Liver (tissue), 9 donors: ENCODE data around the gene THAP10. TPM values are rescaled to one million over a fixed set of nuclear protein-coding genes. Genes with fewer than 3 reads are reported as not detected.

Source experiments
- DNase-seq: peaks from one replicate; pipeline ENCODE4 v3.0.0-alpha.2; 2017; ENCODE audit warnings: low spot score
- H3K27ac ChIP-seq, 2 donors: one replicate each; pipeline ENCODE4 v1.7.0; 2013; ENCODE audit warnings: inconsistent platforms in 2 of 2, low read length in 2 of 2, control low read depth in 1 of 2, low read depth in 1 of 2, mild to moderate bottlenecking in 1 of 2
- H3K27me3 ChIP-seq, 4 donors: one replicate each; pipeline versions ENCODE4 v1.6.1 to v1.7.0; 2013; ENCODE audit warnings: low read length in 3 of 4, inconsistent platforms in 1 of 4, mild to moderate bottlenecking in 1 of 4, moderate library complexity in 1 of 4; ENCODE audit not compliant: control insufficient read depth in 4 of 4, insufficient read depth in 4 of 4
- H3K36me3 ChIP-seq, 4 donors: one replicate each; pipeline versions ENCODE4 v1.6.1 to v1.7.0; 2013; ENCODE audit warnings: low read length in 3 of 4, mild to moderate bottlenecking in 3 of 4, low read depth in 1 of 4, moderate library complexity in 1 of 4; ENCODE audit not compliant: control insufficient read depth in 4 of 4, insufficient read depth in 3 of 4
- H3K4me1 ChIP-seq, 4 donors: one replicate each; pipeline versions ENCODE4 v1.6.1 to v1.7.0; 2013; ENCODE audit warnings: low read length in 3 of 4, mild to moderate bottlenecking in 3 of 4, moderate library complexity in 1 of 4; ENCODE audit not compliant: control insufficient read depth in 4 of 4, insufficient read depth in 4 of 4
- H3K4me3 ChIP-seq, 3 donors: one replicate each; pipeline versions ENCODE4 v1.6.1 to v1.7.0; 2013; ENCODE audit warnings: low read length in 3 of 3, control low read depth in 1 of 3, low read depth in 1 of 3, mild to moderate bottlenecking in 1 of 3
- H3K9ac ChIP-seq, 2 donors: one replicate each; pipeline ENCODE4 v1.7.0; 2013; ENCODE audit warnings: low read length in 2 of 2, mild to moderate bottlenecking in 2 of 2, moderate library complexity in 2 of 2, control low read depth in 1 of 2, low read depth in 1 of 2
- H3K9me3 ChIP-seq, 4 donors: one replicate each; pipeline versions ENCODE4 v1.6.1 to v1.7.0; 2013; ENCODE audit warnings: low read length in 3 of 4; ENCODE audit not compliant: control insufficient read depth in 4 of 4
- ATF3 ChIP-seq: IDR thresholded peaks from 2 replicates; pipeline ENCODE4 v1.6.1; 2016; ENCODE audit warnings: antibody characterized with exemption
- CTCF ChIP-seq: fragments of 150-350 bp; IDR thresholded peaks from 2 replicates; pipeline ENCODE4 v1.5.1; 2017; ENCODE audit warnings: improper control_type of control experiment, low read depth, low read length; ENCODE audit not compliant: missing input control
- EGR1 ChIP-seq, 2 donors: IDR thresholded peaks; 2 replicates each; pipeline ENCODE4 v1.6.1; 2016 to 2018; ENCODE audit warnings: antibody characterized with exemption in 2 of 2, low read depth in 2 of 2
- FOXA1 ChIP-seq: IDR thresholded peaks from 2 replicates; pipeline ENCODE4 v1.6.1; 2016; ENCODE audit warnings: antibody characterized with exemption
- FOXA2 ChIP-seq: IDR thresholded peaks from 2 replicates; pipeline ENCODE4 v1.6.1; 2016; ENCODE audit warnings: antibody characterized with exemption
- GABPA ChIP-seq, 2 donors: IDR thresholded peaks in 1 of 2; conservative IDR thresholded peaks in 1 of 2; 2 replicates each; pipeline ENCODE4 v1.6.1; 2016; ENCODE audit warnings: antibody characterized with exemption in 2 of 2, mild to moderate bottlenecking in 1 of 2, moderate library complexity in 1 of 2
- JUND ChIP-seq, 2 donors: IDR thresholded peaks; 2 replicates each; pipeline ENCODE4 v1.6.1; 2016; ENCODE audit warnings: antibody characterized with exemption in 2 of 2
- MAX ChIP-seq: IDR thresholded peaks from 2 replicates; pipeline ENCODE4 v1.6.1; 2016; ENCODE audit warnings: antibody characterized with exemption
- NR2F2 ChIP-seq: IDR thresholded peaks from 2 replicates; pipeline ENCODE4 v1.6.1; 2016; ENCODE audit warnings: antibody characterized with exemption
- RAD21 ChIP-seq, 2 donors: IDR thresholded peaks; 2 replicates each; pipeline ENCODE4 v1.6.1; 2016; ENCODE audit warnings: antibody characterized with exemption in 2 of 2, mild to moderate bottlenecking in 2 of 2
- REST ChIP-seq: IDR thresholded peaks from 2 replicates; pipeline ENCODE4 v1.6.1; 2016; ENCODE audit warnings: antibody characterized with exemption, mild to moderate bottlenecking
- RXRA ChIP-seq, 2 donors: IDR thresholded peaks; 2 replicates each; pipeline ENCODE4 v1.6.1; 2017 to 2018; ENCODE audit warnings: antibody characterized with exemption in 2 of 2, mild to moderate bottlenecking in 1 of 2
- SP1 ChIP-seq: IDR thresholded peaks from 2 replicates; pipeline ENCODE4 v1.6.1; 2018; ENCODE audit warnings: antibody characterized with exemption, mild to moderate bottlenecking
- TAF1 ChIP-seq: conservative IDR thresholded peaks from 2 replicates; pipeline ENCODE4 v1.6.1; 2016; ENCODE audit warnings: antibody characterized with exemption, mild to moderate bottlenecking
- YY1 ChIP-seq: IDR thresholded peaks from 2 replicates; pipeline ENCODE4 v1.6.1; 2016; ENCODE audit warnings: antibody characterized with exemption, mild to moderate bottlenecking
- ZBTB33 ChIP-seq: IDR thresholded peaks from 2 replicates; pipeline ENCODE4 v1.6.1; 2016; ENCODE audit warnings: antibody characterized with exemption
- WGBS: extraction: QIAGEN DNeasy Blood & Tissue Kit; methylation state at CpG from one replicate; pipeline ENCODE4 v1.1.7; 2013; 5-methylcytosine and 5-hydroxymethylcytosine counted together
- polyA plus RNA-seq, 2 donors: library from polyadenylated mRNA; stranded (reverse) in 1 of 2; unstranded in 1 of 2; fragments of 200-250 nt in 1 of 2; fragments of >200 nt in 1 of 2; fragmentation: Nextera tagmentation in 1 of 2; extraction: Ambion mirVana in 1 of 2; gene quantifications; one replicate each; pipeline versions ENCODE4 v1.2.1 to v1.2.3, GENCODE V29; 2013 to 2015
- total RNA-seq, 2 donors: library from RNA; depleted of rRNA; stranded (reverse); fragments of >200 nt; gene quantifications; one replicate each; pipeline ENCODE4 v1.2.3, GENCODE V29; 2014
- donor health status: healthy.
- donor health status: healthy.
- donor health status: healthy.
- donor health status: healthy.
- donor health status: healthy.

THAP10 gene
- total and polyA plus RNA-seq, 4 donors, result 0.42 to 0.87 (median 0.73) TPM

- Histone ChIP-seq H3K36me3 (no peaks in the 10 kb centered on the region), H3K4me3 (no peak overlapping the region), H3K27ac (no peak overlapping the region), H3K4me1 (no peaks in the 10 kb centered on the region), H3K9ac (no peak overlapping the region), H3K9me3 (peaks cover 0 to 2% (median under 1%) of the 10 kb centered on the region in 4 donors), H3K27me3 (no peaks in the 10 kb centered on the region)
- WGBS, result 83% methylated on average over 1 of the region's 1 CpG
- DNase-seq, result no peak
- TF ChIP-seq TAF1, result no peak
- no peak for TF ChIP-seq FOXA1
- TF ChIP-seq NR2F2, result no peak
- TF ChIP-seq JUND (IDR thresholded peaks at IDR 0.05), result no peak
- TF ChIP-seq CTCF, result no peak
- TF ChIP-seq ATF3, result no peak
- no peak for TF ChIP-seq FOXA2
- no peak for TF ChIP-seq RXRA (IDR thresholded peaks at IDR 0.05)
- no peak for TF ChIP-seq SP1
- no peak for TF ChIP-seq REST
- no peak for TF ChIP-seq RAD21 (IDR thresholded peaks at IDR 0.05)
- TF ChIP-seq MAX, result no peak
- TF ChIP-seq ZBTB33, result no peak
- TF ChIP-seq GABPA (IDR thresholded peaks at IDR 0.05 in 1 of 2, conservative IDR thresholded peaks at IDR 0.05 in 1 of 2), result no peak
- TF ChIP-seq EGR1 (IDR thresholded peaks at IDR 0.05; ENCODE audit: low read depth in 2 of 2), result no peak
These were observed 9.9 kb upstream of the THAP10 start for GRCh38 chr15:70902107-70902506.

GRCh38 chr15:70892912-70893560, 803 bp upstream of the THAP10 start:
- 9% methylated on average over 10 of the region's 10 CpGs for WGBS
- Histone ChIP-seq H3K9me3 (no peaks in the 10 kb centered on the region), H3K9ac (no peak overlapping the region), H3K27ac (peak overlapping the region in 1 of 2 donors; percentile 2), H3K36me3 (no peaks in the 10 kb centered on the region), H3K4me1 (peaks cover 3 to 23% (median 13%) of the 10 kb centered on the region in 4 donors), H3K4me3 (peak overlapping the region; percentile 60 to 82 (median 62)), H3K27me3 (no peaks in the 10 kb centered on the region)
- no peak for DNase-seq
- TF ChIP-seq FOXA1 (no peak), MAX (no peak), RAD21 (IDR thresholded peaks at IDR 0.05) (peak; percentile 38 to 41), JUND (IDR thresholded peaks at IDR 0.05) (no peak), RXRA (IDR thresholded peaks at IDR 0.05) (no peak), ATF3 (no peak), YY1 (no peak)
